ENCODE measurements around the gene TMEM170B. TPM values are rescaled to one million over a fixed set of nuclear protein-coding genes. Genes with fewer than 3 reads are reported as not detected.

The TMEM170B gene
- total and polyA plus RNA-seq, 9 donors, result 2.1 to 5.9 (median 5.3) TPM

DNA sequence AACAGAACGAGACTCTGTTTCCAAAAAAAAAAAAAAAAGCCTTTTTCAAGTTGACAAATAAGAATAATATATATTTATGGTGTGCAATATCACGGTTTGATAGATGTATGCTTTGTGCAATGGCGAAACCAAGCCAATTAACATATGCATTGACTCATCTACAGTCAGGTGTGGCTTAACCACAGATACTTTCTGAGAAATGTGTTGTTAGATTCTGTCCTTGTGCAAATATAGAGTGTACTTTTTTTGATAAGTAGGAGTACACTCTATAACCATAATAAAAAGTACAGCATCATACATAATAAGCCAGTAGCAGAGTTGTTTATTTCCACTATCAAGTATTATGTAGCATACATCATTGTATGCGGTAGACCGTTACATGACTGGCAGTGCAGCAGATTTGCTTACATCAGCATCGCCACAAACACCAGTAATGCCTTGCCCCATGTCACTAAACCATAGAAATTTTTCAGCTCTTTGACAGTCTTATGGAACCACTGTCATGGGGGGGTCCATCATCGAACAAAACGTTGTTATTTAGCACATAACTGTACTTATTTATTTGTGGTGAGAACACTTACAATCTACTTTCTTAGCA is 59.2 kb downstream of the TMEM170B start:
- H3K27ac ChIP-seq, result no peak overlapping the region
- no peak overlapping the region for H3K4me3 ChIP-seq
- H3K27me3 ChIP-seq, result no peaks in the 10 kb centered on the region
- whole genome bisulfite sequencing, 3 donors, result 76 to 84% (median 82%) methylated on average over 8 of the region's 8 CpGs
- no peaks in the 10 kb centered on the region for H3K36me3 ChIP-seq
- no peak for DNase-seq
- peaks cover 11% of the 10 kb centered on the region for H3K4me1 ChIP-seq (ENCODE audit: insufficient read depth)
- H3K9me3 ChIP-seq, result no peaks in the 10 kb centered on the region
- TF ChIP-seq EP300 (IDR thresholded peaks at IDR 0.05) (no peak), POLR2A (IDR thresholded peaks at IDR 0.05) (no peak)
- TF ChIP-seq, protein P1, sequence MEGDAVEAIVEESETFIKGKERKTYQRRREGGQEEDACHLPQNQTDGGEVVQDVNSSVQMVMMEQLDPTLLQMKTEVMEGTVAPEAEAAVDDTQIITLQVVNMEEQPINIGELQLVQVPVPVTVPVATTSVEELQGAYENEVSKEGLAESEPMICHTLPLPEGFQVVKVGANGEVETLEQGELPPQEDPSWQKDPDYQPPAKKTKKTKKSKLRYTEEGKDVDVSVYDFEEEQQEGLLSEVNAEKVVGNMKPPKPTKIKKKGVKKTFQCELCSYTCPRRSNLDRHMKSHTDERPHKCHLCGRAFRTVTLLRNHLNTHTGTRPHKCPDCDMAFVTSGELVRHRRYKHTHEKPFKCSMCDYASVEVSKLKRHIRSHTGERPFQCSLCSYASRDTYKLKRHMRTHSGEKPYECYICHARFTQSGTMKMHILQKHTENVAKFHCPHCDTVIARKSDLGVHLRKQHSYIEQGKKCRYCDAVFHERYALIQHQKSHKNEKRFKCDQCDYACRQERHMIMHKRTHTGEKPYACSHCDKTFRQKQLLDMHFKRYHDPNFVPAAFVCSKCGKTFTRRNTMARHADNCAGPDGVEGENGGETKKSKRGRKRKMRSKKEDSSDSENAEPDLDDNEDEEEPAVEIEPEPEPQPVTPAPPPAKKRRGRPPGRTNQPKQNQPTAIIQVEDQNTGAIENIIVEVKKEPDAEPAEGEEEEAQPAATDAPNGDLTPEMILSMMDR (IDR thresholded peaks at IDR 0.05), result no peak
- intact Hi-C loops (cut with DNase I), result no loop called here

GRCh38 chr6:11598687-11599086 is 61.1 kb downstream of the TMEM170B start:
- Histone ChIP-seq H3K4me3 (no peak overlapping the region), H3K9me3 (no peaks in the 10 kb centered on the region), H3K27me3 (no peaks in the 10 kb centered on the region), H3K4me1 (ENCODE audit: insufficient read depth) (peaks cover 5% of the 10 kb centered on the region), H3K36me3 (no peaks in the 10 kb centered on the region), H3K27ac (no peak overlapping the region)
- WGBS, 3 donors, result 79 to 87% (median 82%) methylated on average over 8 of the region's 8 CpGs
- TF ChIP-seq EP300 (IDR thresholded peaks at IDR 0.05) (no peak), POLR2A (IDR thresholded peaks at IDR 0.05) (no peak)
- TF ChIP-seq, protein P1 (IDR thresholded peaks at IDR 0.05), result no peak
- no peak for DNase-seq
- intact Hi-C loops (cut with DNase I), result no loop called here

- Histone ChIP-seq H3K27me3 (no peaks in the 10 kb centered on the region), H3K27ac (peak overlapping the region in 1 of 2 donors; percentile 18), H3K4me3 (no peak overlapping the region), H3K9me3 (no peaks in the 10 kb centered on the region), H3K36me3 (no peaks in the 10 kb centered on the region), H3K4me1 (ENCODE audit: insufficient read depth) (peaks cover 7% of the 10 kb centered on the region)
- WGBS, 3 donors, result 23 to 41% (median 27%) methylated on average over 7 of the region's 7 CpGs
- intact Hi-C loops (cut with DNase I), result no loop called here
- TF ChIP-seq POLR2A (IDR thresholded peaks at IDR 0.05) (no peak), EP300 (IDR thresholded peaks at IDR 0.05) (no peak)
- TF ChIP-seq, protein P1 (IDR thresholded peaks at IDR 0.05), result no peak
- DNase-seq, result no peak
Observed at GRCh38 chr6:11600251-11600650, 62.7 kb downstream of the TMEM170B start.

- intact Hi-C loops (cut with DNase I), result no loop called here
- peaks cover 15% of the 10 kb centered on the region for H3K4me1 ChIP-seq (ENCODE audit: insufficient read depth)
- DNase-seq, result no peak
- H3K27ac ChIP-seq, result no peak overlapping the region
- H3K4me3 ChIP-seq, result no peak overlapping the region
- H3K36me3 ChIP-seq, result no peaks in the 10 kb centered on the region
- no peaks in the 10 kb centered on the region for H3K27me3 ChIP-seq
- 82 to 89% (median 88%) methylated on average over 7 of the region's 7 CpGs for WGBS, 3 donors
- H3K9me3 ChIP-seq, result no peaks in the 10 kb centered on the region
- no peak for TF ChIP-seq POLR2A (IDR thresholded peaks at IDR 0.05)
- TF ChIP-seq, protein P1 (IDR thresholded peaks at IDR 0.05), result no peak
- TF ChIP-seq EP300 (IDR thresholded peaks at IDR 0.05), result no peak
Observed at GRCh38 chr6:11601776-11602605, 64.4 kb downstream of the TMEM170B start.
